Tibial nerve (tissue), 4 donors: Measurements from ENCODE around the gene PARP16. TPM values are rescaled to one million over a fixed set of nuclear protein-coding genes. Genes with fewer than 3 reads are reported as not detected.

Experiments used
- DNase-seq, 2 donors: peaks; one replicate each; pipeline ENCODE4 v3.0.0-alpha.2; 2019; ENCODE audit warnings: low spot score in 2 of 2
- H3K27ac ChIP-seq, 4 donors: fragments of 200-600 bp; sonication (generic) in 3 of 4; one replicate each; pipeline ENCODE4 v1.5.1; 2017 to 2019; ENCODE audit warnings: mild to moderate bottlenecking in 1 of 4
- H3K27me3 ChIP-seq, 2 donors: fragments of 200-600 bp; sonication (generic) in 1 of 2; one replicate each; pipeline versions ENCODE4 v1.5.1 to v1.6.0; 2017 to 2019
- H3K36me3 ChIP-seq, 3 donors: fragments of 200-600 bp; sonication (generic); one replicate each; pipeline ENCODE4 v1.5.1; 2018 to 2019
- H3K4me1 ChIP-seq, 4 donors: fragments of 200-600 bp; sonication (generic) in 3 of 4; one replicate each; pipeline ENCODE4 v1.5.1; 2017 to 2019
- H3K4me3 ChIP-seq, 4 donors: fragments of 200-600 bp; sonication (generic) in 3 of 4; one replicate each; pipeline ENCODE4 v1.5.1; 2017 to 2019; ENCODE audit warnings: mild to moderate bottlenecking in 1 of 4, moderate library complexity in 1 of 4
- H3K9me3 ChIP-seq, 4 donors: fragments of 200-600 bp; sonication (generic) in 3 of 4; one replicate each; pipeline ENCODE4 v1.5.1; 2017 to 2019
- EP300 ChIP-seq, 2 donors: sonication (generic); formaldehyde crosslinking; IDR thresholded peaks; one replicate each; pipeline ENCODE4 v1.6.1; 2017; ENCODE audit warnings: antibody characterized with exemption in 2 of 2, mild to moderate bottlenecking in 1 of 2
- POLR2A ChIP-seq, 2 donors: fragments of 450-650 bp; IDR thresholded peaks; one replicate each; pipeline ENCODE4 v1.6.1; 2017; ENCODE audit warnings: antibody characterized with exemption in 2 of 2, mild to moderate bottlenecking in 2 of 2, moderate library complexity in 2 of 2
- WGBS, 2 donors: methylation state at CpG; one replicate each; pipeline ENCODE4 v1.1.5; 2018; 5-methylcytosine and 5-hydroxymethylcytosine counted together
- total RNA-seq, 4 donors: library from RNA; depleted of rRNA; stranded (reverse); fragments of >200 nt; gene quantifications; one replicate each; pipeline ENCODE4 v1.1.0, GENCODE V29; 2016
- TF ChIP-seq, protein P1 (sequence below), 5 experiments: fragments of 200-600 bp in 3 of 5; fragments of 450-650 bp in 2 of 5; sonication (generic) in 3 of 5; IDR thresholded peaks; one replicate each; pipeline ENCODE4 v1.5.1; 2016 to 2019; ENCODE audit warnings: antibody characterized with exemption in 5 of 5, mild to moderate bottlenecking in 3 of 5, moderate library complexity in 2 of 5

PARP16 gene
- total RNA-seq, 4 donors from 2014 or later, result 5.9 to 15.5 (median 12.1) TPM

DNA sequence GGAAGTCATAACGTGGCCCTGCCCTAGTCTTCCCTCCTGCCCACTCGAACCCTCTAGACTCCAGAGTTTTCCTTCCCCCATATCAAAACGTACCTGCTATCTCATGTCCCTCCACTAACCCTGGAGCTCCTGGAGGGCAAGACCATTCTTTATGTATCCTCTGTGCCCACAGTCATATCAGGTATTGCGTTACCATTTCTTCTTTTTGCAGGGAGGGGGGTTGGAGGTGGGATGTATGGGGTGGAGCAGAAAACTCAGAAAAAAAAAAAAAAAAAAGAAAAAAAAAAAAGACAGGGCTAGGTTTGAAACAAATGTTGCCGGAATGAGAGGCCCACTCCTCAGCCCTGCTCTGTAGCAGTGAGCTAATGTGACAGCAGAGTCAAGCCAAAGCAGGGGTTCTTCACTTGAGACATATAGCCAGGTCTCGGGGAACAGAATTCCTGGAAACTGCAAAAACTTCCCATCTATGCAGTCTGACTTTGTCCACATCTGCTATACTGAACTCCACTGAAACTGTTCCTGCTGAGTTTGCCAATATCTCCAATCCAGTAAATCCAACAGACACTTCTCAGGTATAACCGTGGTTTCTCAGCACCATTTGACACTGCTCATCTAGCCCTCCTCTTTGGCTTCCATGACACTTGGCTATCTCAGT, 31.1 kb downstream of the PARP16 start:
- no peak overlapping the region for H3K4me3 ChIP-seq
- H3K4me1 ChIP-seq, result peaks cover 0 to 26% (median 3%) of the 10 kb centered on the region in 4 donors
- TF ChIP-seq POLR2A (IDR thresholded peaks at IDR 0.05) (no peak), EP300 (IDR thresholded peaks at IDR 0.05) (no peak)
- TF ChIP-seq, protein P1, sequence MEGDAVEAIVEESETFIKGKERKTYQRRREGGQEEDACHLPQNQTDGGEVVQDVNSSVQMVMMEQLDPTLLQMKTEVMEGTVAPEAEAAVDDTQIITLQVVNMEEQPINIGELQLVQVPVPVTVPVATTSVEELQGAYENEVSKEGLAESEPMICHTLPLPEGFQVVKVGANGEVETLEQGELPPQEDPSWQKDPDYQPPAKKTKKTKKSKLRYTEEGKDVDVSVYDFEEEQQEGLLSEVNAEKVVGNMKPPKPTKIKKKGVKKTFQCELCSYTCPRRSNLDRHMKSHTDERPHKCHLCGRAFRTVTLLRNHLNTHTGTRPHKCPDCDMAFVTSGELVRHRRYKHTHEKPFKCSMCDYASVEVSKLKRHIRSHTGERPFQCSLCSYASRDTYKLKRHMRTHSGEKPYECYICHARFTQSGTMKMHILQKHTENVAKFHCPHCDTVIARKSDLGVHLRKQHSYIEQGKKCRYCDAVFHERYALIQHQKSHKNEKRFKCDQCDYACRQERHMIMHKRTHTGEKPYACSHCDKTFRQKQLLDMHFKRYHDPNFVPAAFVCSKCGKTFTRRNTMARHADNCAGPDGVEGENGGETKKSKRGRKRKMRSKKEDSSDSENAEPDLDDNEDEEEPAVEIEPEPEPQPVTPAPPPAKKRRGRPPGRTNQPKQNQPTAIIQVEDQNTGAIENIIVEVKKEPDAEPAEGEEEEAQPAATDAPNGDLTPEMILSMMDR (IDR thresholded peaks at IDR 0.05), result no peak
- DNase-seq, result no peak
- peaks cover 0 to 58% (median 8%) of the 10 kb centered on the region in 3 donors for H3K36me3 ChIP-seq
- peak overlapping the region in 1 of 4 donors; percentile 7 for H3K27ac ChIP-seq
- no peaks in the 10 kb centered on the region for H3K27me3 ChIP-seq
- H3K9me3 ChIP-seq, result no peaks in the 10 kb centered on the region
- WGBS, 2 donors, result 92 to 95% methylated on average over 7 of the region's 7 CpGs

DNA sequence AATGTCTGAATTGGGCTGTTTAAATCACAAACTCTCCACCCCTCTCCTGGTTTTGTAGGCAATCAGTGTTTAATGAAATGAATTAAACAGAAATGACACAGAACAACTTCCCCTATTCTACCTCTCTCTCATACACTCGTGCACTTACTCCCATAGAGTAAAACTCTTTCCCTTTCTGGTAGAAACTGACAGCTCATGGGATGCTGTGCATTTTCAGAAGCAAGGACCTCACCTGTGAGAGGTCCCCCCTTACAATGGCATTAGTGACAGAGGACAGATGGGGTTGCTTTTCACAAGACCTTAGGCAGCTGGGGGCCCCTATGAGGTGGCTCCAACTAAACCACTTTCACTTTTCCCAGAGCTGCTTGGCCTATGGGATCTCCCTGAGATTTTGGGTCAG, 31.9 kb downstream of the PARP16 start:
- TF ChIP-seq EP300 (IDR thresholded peaks at IDR 0.05), result no peak
- TF ChIP-seq, protein P1 (IDR thresholded peaks at IDR 0.05), result no peak
- TF ChIP-seq POLR2A (IDR thresholded peaks at IDR 0.05), result no peak
- DNase-seq, result no peak
- no peak overlapping the region for H3K27ac ChIP-seq
- H3K4me1 ChIP-seq, result peaks cover 0 to 27% (median 3%) of the 10 kb centered on the region in 4 donors
- peaks cover 0 to 50% (median 0%) of the 10 kb centered on the region in 3 donors for H3K36me3 ChIP-seq
- no peaks in the 10 kb centered on the region for H3K9me3 ChIP-seq
- no peak overlapping the region for H3K4me3 ChIP-seq
- WGBS, 2 donors, result 57 to 58% methylated on average over 1 of the region's 1 CpG
- H3K27me3 ChIP-seq, result no peaks in the 10 kb centered on the region

DNA sequence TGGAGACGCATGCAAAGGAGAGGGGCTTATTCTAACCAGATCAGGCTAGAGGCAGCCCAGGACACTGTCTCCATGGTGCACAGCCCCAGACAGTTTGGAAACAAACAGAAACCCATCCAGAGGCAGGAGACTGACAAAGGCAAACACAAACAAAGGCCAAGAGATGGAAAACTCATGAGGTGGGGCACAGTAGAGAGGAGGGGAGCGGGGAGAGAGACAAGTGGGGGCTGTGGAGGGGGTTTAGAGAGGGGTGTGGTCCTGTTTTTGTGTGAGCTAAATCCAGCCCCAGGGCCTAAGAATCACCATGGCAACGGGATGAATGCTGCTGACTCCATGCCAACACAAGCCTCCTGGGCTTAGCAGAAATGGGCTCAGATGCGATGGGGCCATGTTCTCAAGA, 32.3 kb downstream of the PARP16 start:
- 36 to 38% methylated on average over 4 of the region's 4 CpGs for WGBS, 2 donors
- no peak for DNase-seq
- peaks cover 0 to 31% (median 3%) of the 10 kb centered on the region in 4 donors for H3K4me1 ChIP-seq
- peaks cover 0 to 50% (median 0%) of the 10 kb centered on the region in 3 donors for H3K36me3 ChIP-seq
- no peaks in the 10 kb centered on the region for H3K9me3 ChIP-seq
- no peak overlapping the region for H3K4me3 ChIP-seq
- no peaks in the 10 kb centered on the region for H3K27me3 ChIP-seq
- TF ChIP-seq POLR2A (IDR thresholded peaks at IDR 0.05), result no peak
- TF ChIP-seq EP300 (IDR thresholded peaks at IDR 0.05), result no peak
- TF ChIP-seq, protein P1 (IDR thresholded peaks at IDR 0.05), result no peak
- no peak overlapping the region for H3K27ac ChIP-seq

DNA sequence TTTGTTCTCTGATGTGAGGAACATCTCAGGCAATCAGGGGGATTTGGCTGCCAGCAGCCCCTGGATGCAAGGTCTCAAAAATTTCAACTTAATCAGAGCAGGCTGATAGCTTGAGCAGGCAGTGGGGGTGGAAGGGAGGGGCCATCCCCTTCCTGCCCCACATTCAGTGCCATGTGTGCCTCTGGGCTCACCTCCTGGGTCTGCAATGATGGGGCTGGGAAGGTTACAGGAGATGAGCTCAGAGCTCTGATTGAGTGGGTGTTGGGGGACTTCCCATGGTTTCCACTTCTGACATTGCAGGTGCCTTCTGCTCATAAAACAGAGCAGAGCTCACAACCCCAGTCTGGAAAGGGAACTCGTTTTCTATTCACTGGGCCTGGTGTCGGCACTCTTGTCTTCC, 37.0 kb downstream of the PARP16 start:
- H3K27me3 ChIP-seq, result no peaks in the 10 kb centered on the region
- no peak for DNase-seq
- H3K4me1 ChIP-seq, result peaks cover 0 to 29% (median 0%) of the 10 kb centered on the region in 4 donors
- no peaks in the 10 kb centered on the region for H3K9me3 ChIP-seq
- H3K4me3 ChIP-seq, result no peak overlapping the region
- TF ChIP-seq POLR2A (IDR thresholded peaks at IDR 0.05) (no peak), EP300 (IDR thresholded peaks at IDR 0.05) (no peak)
- TF ChIP-seq, protein P1 (IDR thresholded peaks at IDR 0.05), result no peak
- H3K36me3 ChIP-seq, result peaks cover 0 to 42% (median 0%) of the 10 kb centered on the region in 3 donors
- 75 to 78% methylated on average over 2 of the region's 2 CpGs for WGBS, 2 donors
- no peak overlapping the region for H3K27ac ChIP-seq

DNA sequence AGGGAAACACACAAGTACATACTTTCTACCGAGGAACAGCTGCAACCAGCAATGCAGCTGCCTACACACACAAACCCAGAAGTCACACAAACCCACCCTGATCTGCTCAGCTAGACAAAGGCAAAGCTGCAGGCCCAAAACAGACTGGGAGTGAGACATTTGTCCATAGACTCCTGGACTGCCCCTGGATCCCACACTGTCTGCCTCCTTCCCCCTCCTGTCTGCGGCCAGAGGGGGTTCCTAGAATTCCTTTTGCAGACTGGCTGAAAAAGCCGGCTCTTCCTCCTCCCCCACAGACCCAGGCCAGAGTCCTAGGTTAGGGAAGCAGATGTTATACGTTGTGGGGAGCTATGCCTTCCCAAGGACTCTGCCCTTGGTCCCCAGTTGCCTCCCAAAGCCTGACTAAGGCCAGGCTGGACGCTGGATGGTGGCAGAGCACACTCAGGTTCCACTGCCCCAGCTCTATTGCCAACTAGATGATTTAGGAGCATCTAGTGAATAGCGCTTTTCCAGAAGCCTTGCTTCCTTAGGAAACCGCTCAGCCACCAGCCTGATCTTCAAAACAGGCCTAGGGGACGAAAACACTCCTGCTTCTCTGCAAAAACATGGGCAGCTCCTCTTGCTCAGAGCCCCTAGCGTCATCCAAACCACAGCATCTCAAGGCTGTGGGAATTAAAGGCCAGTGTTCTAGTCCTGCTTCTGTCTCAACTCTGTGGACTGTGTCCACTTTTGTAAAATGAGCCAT, 38.0 kb downstream of the PARP16 start:
- TF ChIP-seq POLR2A (IDR thresholded peaks at IDR 0.05) (no peak), EP300 (IDR thresholded peaks at IDR 0.05) (no peak)
- TF ChIP-seq, protein P1 (IDR thresholded peaks at IDR 0.05), result no peak
- peaks cover 0 to 32% (median 0%) of the 10 kb centered on the region in 3 donors for H3K36me3 ChIP-seq
- H3K4me1 ChIP-seq, result peaks cover 0 to 28% (median 0%) of the 10 kb centered on the region in 4 donors
- no peaks in the 10 kb centered on the region for H3K27me3 ChIP-seq
- WGBS, 2 donors, result 52 to 57% methylated on average over 9 of the region's 9 CpGs
- no peaks in the 10 kb centered on the region for H3K9me3 ChIP-seq
- DNase-seq, result no peak
- no peak overlapping the region for H3K4me3 ChIP-seq
- H3K27ac ChIP-seq, result peak overlapping the region in 1 of 4 donors; percentile 41
